T-cell (primary cell): Measurements from ENCODE around the gene ZNG1F. TPM values are rescaled to one million over a fixed set of nuclear protein-coding genes. Genes with fewer than 3 reads are reported as not detected.
"Not testable (repeated sequence)": the region's sequence is repeated elsewhere in the genome, so short reads cannot be mapped to it uniquely, and the experiment has no call there.

ENCODE experiments used
- ATAC-seq, 4 experiments: fragments of 200-7000 bp in 3 of 4; fragments of 150-1000 bp in 1 of 4; cut with Tn5 transposase; replicated peaks in 1 of 4; 1 replicate in 3 of 4; 2 replicates in 1 of 4; pipeline ENCODE4 v1.10.0; 2021; ENCODE audit warnings: moderate library complexity in 3 of 4, mild to moderate bottlenecking in 2 of 4, moderate number of reproducible peaks in 1 of 4
- CTCF ChIA-PET, 2 donors: fragments of 300-600 bp; sonication (Branson Sonifier 250); formaldehyde crosslinking; loops; one replicate each; lab custom pipeline; 2022; ENCODE audit warnings: antibody characterized with exemption in 2 of 2; lab: Charles Lee
- POLR2A ChIA-PET, 2 donors: fragments of 300-600 bp; sonication (Branson Sonifier 250); formaldehyde crosslinking; loops; one replicate each; lab custom pipeline; 2022; ENCODE audit warnings: antibody characterized with exemption in 2 of 2; lab: Charles Lee
- DNase-seq, 35 experiments: peaks; one replicate each; pipeline versions ENCODE4 v3.0.0 to v3.0.0-alpha.2; 2013 to 2023
- H3K27ac ChIP-seq: one replicate; pipeline ENCODE4 v1.5.1; 2013; ENCODE audit warnings: low read length
- H3K27me3 ChIP-seq, 2 experiments: replicated peaks in 1 of 2; 1 replicate in 1 of 2; 2 replicates in 1 of 2; pipeline versions ENCODE4 v1.6.1 to v1.7.0; 2013; ENCODE audit warnings: low read length in 1 of 2, mixed read lengths in 1 of 2; ENCODE audit not compliant: control insufficient read depth in 2 of 2, insufficient read depth in 2 of 2; ENCODE audit errors: extremely low read depth in 1 of 2
- H3K36me3 ChIP-seq, 2 donors: 1 replicate in 1 of 2; 2 replicates in 1 of 2; pipeline versions ENCODE4 v1.6.1 to v1.7.0; 2013; ENCODE audit warnings: low read length in 1 of 2; ENCODE audit not compliant: control insufficient read depth in 2 of 2, insufficient read depth in 1 of 2; ENCODE audit errors: extremely low read depth in 1 of 2
- H3K4me1 ChIP-seq, 2 experiments: 1 replicate in 1 of 2; 2 replicates in 1 of 2; pipeline versions ENCODE4 v1.6.1 to v1.7.0; 2013; ENCODE audit warnings: low read length in 2 of 2, mixed read lengths in 1 of 2; ENCODE audit not compliant: insufficient read depth in 2 of 2, control insufficient read depth in 1 of 2; ENCODE audit errors: extremely low read depth in 1 of 2
- H3K4me3 ChIP-seq, 2 donors: 1 replicate in 1 of 2; 2 replicates in 1 of 2; pipeline versions ENCODE4 v1.5.1 to v1.7.0; 2013; ENCODE audit warnings: mild to moderate bottlenecking in 2 of 2, low read length in 1 of 2, moderate library complexity in 1 of 2; ENCODE audit not compliant: control insufficient read depth in 1 of 2; ENCODE audit errors: extremely low read depth in 1 of 2
- H3K9me3 ChIP-seq: 2 replicates; pipeline ENCODE4 v1.7.0; 2013
- H3K27ac Mint-ChIP-seq, 2 donors: one replicate each; pipeline ENCODE4 v1.8.0; 2020 to 2021; ENCODE audit warnings: mild to moderate bottlenecking in 2 of 2, mixed read lengths in 2 of 2
- H3K27me3 Mint-ChIP-seq, 2 donors: one replicate each; pipeline ENCODE4 v1.8.0; 2021 to 2022; ENCODE audit warnings: mixed read lengths in 2 of 2
- H3K36me3 Mint-ChIP-seq: one replicate; pipeline ENCODE4 v1.8.0; 2021; ENCODE audit warnings: mixed read lengths
- H3K4me1 Mint-ChIP-seq, 3 donors: one replicate each; pipeline ENCODE4 v1.8.0; 2020 to 2022; ENCODE audit warnings: mixed read lengths in 3 of 3, mild to moderate bottlenecking in 1 of 3
- H3K4me3 Mint-ChIP-seq, 3 donors: one replicate each; pipeline ENCODE4 v1.8.0; 2020 to 2022; ENCODE audit warnings: mild to moderate bottlenecking in 3 of 3, mixed read lengths in 3 of 3, moderate library complexity in 3 of 3
- H3K9me3 Mint-ChIP-seq, 3 donors: one replicate each; pipeline ENCODE4 v1.8.0; 2020 to 2022; ENCODE audit warnings: mixed read lengths in 3 of 3
- WGBS: methylation state at CpG from one replicate; pipeline ENCODE4 v1.1.5; 2013; ENCODE audit warnings: missing lambda C conversion rate; ENCODE audit not compliant: insufficient coverage; 5-methylcytosine and 5-hydroxymethylcytosine counted together
- total RNA-seq, 35 experiments: library from RNA in 6 of 35; stranded (reverse) in 6 of 35; fragments of 120-200 nt in 1 of 35; gene quantifications; one replicate each; pipeline versions ENCODE4 v1.2.1 to v1.2.4 and lab custom pipeline; 2013 to 2026

The ZNG1F gene
- total RNA-seq, 5 donors from 2014 or later (not counting 1 experiment from before 2014, with no cell fraction given) = 10.4 to 12.5 (median 11.0) TPM

- H3K27me3 ChIP-seq, H3K9me3 ChIP-seq, H3K27ac Mint-ChIP-seq, POLR2A ChIA-PET, H3K9me3 Mint-ChIP-seq, CTCF ChIA-PET, H3K4me1 Mint-ChIP-seq, H3K27me3 Mint-ChIP-seq, H3K27ac ChIP-seq, H3K36me3 ChIP-seq, H3K4me3 Mint-ChIP-seq, DNase-seq, H3K4me1 ChIP-seq, ATAC-seq, H3K36me3 Mint-ChIP-seq, H3K4me3 ChIP-seq: not testable (repeated sequence)
- no CpG with 5 or more reads among the region's 33 CpGs for WGBS
Measured at GRCh38 chr9:41123812-41124211, 65.3 kb downstream of the ZNG1F start.

- H3K4me1 Mint-ChIP-seq, H3K27me3 ChIP-seq, POLR2A ChIA-PET, CTCF ChIA-PET, ATAC-seq, H3K27ac ChIP-seq, H3K9me3 ChIP-seq, H3K4me3 Mint-ChIP-seq, DNase-seq, H3K36me3 Mint-ChIP-seq, H3K36me3 ChIP-seq, H3K4me1 ChIP-seq, H3K9me3 Mint-ChIP-seq, H3K4me3 ChIP-seq, H3K27me3 Mint-ChIP-seq, H3K27ac Mint-ChIP-seq: not testable (repeated sequence)
- no CpG with 5 or more reads among the region's 32 CpGs for WGBS
Measured at GRCh38 chr9:41123396-41123795, 65.7 kb downstream of the ZNG1F start.

GRCh38 chr9:41120696-41121095 is 68.4 kb downstream of the ZNG1F start:
- H3K4me1 ChIP-seq, DNase-seq, CTCF ChIA-PET, ATAC-seq, H3K4me3 ChIP-seq, H3K9me3 Mint-ChIP-seq, H3K27ac ChIP-seq, H3K4me1 Mint-ChIP-seq, H3K27ac Mint-ChIP-seq, H3K27me3 Mint-ChIP-seq, H3K27me3 ChIP-seq, H3K9me3 ChIP-seq, POLR2A ChIA-PET, H3K4me3 Mint-ChIP-seq, H3K36me3 Mint-ChIP-seq, H3K36me3 ChIP-seq: not testable (repeated sequence)
- WGBS = no CpG with 5 or more reads among the region's 4 CpGs

GRCh38 chr9:41119719-41120118 is 69.4 kb downstream of the ZNG1F start:
- H3K9me3 Mint-ChIP-seq, H3K4me1 ChIP-seq, ATAC-seq, H3K36me3 Mint-ChIP-seq, H3K27me3 Mint-ChIP-seq, H3K27ac ChIP-seq, H3K27me3 ChIP-seq, H3K4me3 Mint-ChIP-seq, CTCF ChIA-PET, DNase-seq, H3K27ac Mint-ChIP-seq, H3K4me3 ChIP-seq, POLR2A ChIA-PET, H3K9me3 ChIP-seq, H3K36me3 ChIP-seq, H3K4me1 Mint-ChIP-seq: not testable (repeated sequence)
- no CpG with 5 or more reads among the region's 5 CpGs for WGBS

- H3K27ac Mint-ChIP-seq, H3K4me3 Mint-ChIP-seq, CTCF ChIA-PET, POLR2A ChIA-PET, H3K36me3 ChIP-seq, H3K27me3 ChIP-seq, H3K4me1 Mint-ChIP-seq, H3K4me1 ChIP-seq, DNase-seq, H3K27ac ChIP-seq, H3K27me3 Mint-ChIP-seq, H3K36me3 Mint-ChIP-seq, H3K9me3 ChIP-seq, H3K9me3 Mint-ChIP-seq, H3K4me3 ChIP-seq: not testable (repeated sequence)
- 44% methylated on average over 4 of the region's 7 CpGs for WGBS
- peak in 2 of 4 experiments; percentile 27 to 38 for ATAC-seq
Measured at GRCh38 chr9:41119311-41119710, 69.8 kb downstream of the ZNG1F start.

- ATAC-seq, POLR2A ChIA-PET, H3K36me3 Mint-ChIP-seq, DNase-seq, H3K4me3 Mint-ChIP-seq, H3K27ac ChIP-seq, CTCF ChIA-PET, H3K9me3 ChIP-seq, H3K4me1 ChIP-seq, H3K4me3 ChIP-seq, H3K4me1 Mint-ChIP-seq, H3K9me3 Mint-ChIP-seq, H3K36me3 ChIP-seq, H3K27me3 Mint-ChIP-seq, H3K27me3 ChIP-seq, H3K27ac Mint-ChIP-seq: not testable (repeated sequence)
- no CpG with 5 or more reads among the region's 14 CpGs for WGBS
Measured at GRCh38 chr9:41113348-41113747, 75.8 kb downstream of the ZNG1F start.

- H3K27ac Mint-ChIP-seq, H3K27me3 Mint-ChIP-seq, H3K9me3 ChIP-seq, POLR2A ChIA-PET, H3K4me1 Mint-ChIP-seq, H3K36me3 ChIP-seq, ATAC-seq, H3K4me3 ChIP-seq, H3K9me3 Mint-ChIP-seq, H3K4me1 ChIP-seq, DNase-seq, H3K36me3 Mint-ChIP-seq, CTCF ChIA-PET, H3K27ac ChIP-seq, H3K4me3 Mint-ChIP-seq: not testable (repeated sequence)
- WGBS = no CpG with 5 or more reads among the region's 12 CpGs
- H3K27me3 ChIP-seq = peaks cover 0 to 11% of the 10 kb centered on the region in 2 experiments
Measured at GRCh38 chr9:41111414-41111813, 77.7 kb downstream of the ZNG1F start.
